HG02623 (cell line): Measurements from ENCODE around the gene MEX3D.

Experiments used
- ATAC-seq: cut with Tn5 transposase; IDR thresholded peaks from one replicate; pipeline ENCODE4 v1.9.1; 2021; ENCODE audit warnings: moderate library complexity; ENCODE audit not compliant: unreplicated experiment

MEX3D gene

GRCh38 chr19:1574354-1575136, 6.4 kb upstream of the MEX3D start:
- ATAC-seq = no peak

GRCh38 chr19:1572795-1573194, 4.7 kb upstream of the MEX3D start:
- ATAC-seq = no peak

GRCh38 chr19:1571358-1571757, 3.2 kb upstream of the MEX3D start:
- no peak for ATAC-seq

GRCh38 chr19:1570836-1571235, 2.7 kb upstream of the MEX3D start:
- no peak for ATAC-seq

- no peak for ATAC-seq
Measured at GRCh38 chr19:1569997-1570396, 1.9 kb upstream of the MEX3D start.

GRCh38 chr19:1567848-1568227, 287 bp downstream of the MEX3D start:
- ATAC-seq = no peak

- ATAC-seq = no peak
Measured at GRCh38 chr19:1567116-1567847, 843 bp downstream of the MEX3D start.

GRCh38 chr19:1566392-1567115, 1.6 kb downstream of the MEX3D start:
- ATAC-seq = no peak

GRCh38 chr19:1563251-1563650, 4.9 kb downstream of the MEX3D start:
- no peak for ATAC-seq

- ATAC-seq = no peak
Measured at GRCh38 chr19:1561236-1561842, 6.8 kb downstream of the MEX3D start.

- ATAC-seq = no peak
Measured at GRCh38 chr19:1560286-1560882, 7.7 kb downstream of the MEX3D start.

- ATAC-seq = no peak
Measured at GRCh38 chr19:1558552-1558951, 9.6 kb downstream of the MEX3D start.

GRCh38 chr19:1556390-1557070, 11.6 kb downstream of the MEX3D start:
- no peak for ATAC-seq

GRCh38 chr19:1555487-1556389, 12.4 kb downstream of the MEX3D start:
- no peak for ATAC-seq

- ATAC-seq = no peak
Measured at GRCh38 chr19:1554968-1555367, 13.2 kb downstream of the MEX3D start.

- ATAC-seq = no peak
Measured at GRCh38 chr19:1553415-1553814, 14.7 kb downstream of the MEX3D start.

GRCh38 chr19:1551068-1552040, 16.8 kb downstream of the MEX3D start:
- ATAC-seq = no peak

GRCh38 chr19:1549332-1549945, 18.7 kb downstream of the MEX3D start:
- no peak for ATAC-seq
